ENCODE measurements around the gene EPB41. TPM values are rescaled to one million over a fixed set of nuclear protein-coding genes. Genes with fewer than 3 reads are reported as not detected.
"Not testable (repeated sequence)": the region's sequence is repeated elsewhere in the genome, so short reads cannot be mapped to it uniquely, and the experiment has no call there.

EPB41 gene
- polyA plus RNA-seq (ENCODE audit: insufficient read depth in 1 of 5, insufficient read length in 5 of 5, low replicate concordance in 1 of 5): 10 to 100 TPM; 36.5 to 53.0 (median 46.3) TPM
- long read RNA-seq, donor 1, full-length matches to known transcripts: 3 of 3 reads
- long read RNA-seq, donor 1, partial matches to known transcripts: 0 of 3 reads
- long read RNA-seq, donor 1, other reads (novel, unspliced or antisense): 0 of 3 reads
- long read RNA-seq, donor 2, full-length matches to known transcripts: 1 of 46 reads
- long read RNA-seq, donor 2, partial matches to known transcripts: 45 of 46 reads
- long read RNA-seq, donor 2, other reads (novel, unspliced or antisense): 0 of 46 reads
- long read RNA-seq, donor 3, partial matches to known transcripts: 0 of 1 reads
- long read RNA-seq, donor 3, other reads (novel, unspliced or antisense): 0 of 1 reads
- long read RNA-seq, donor 4: 0 reads
- long read RNA-seq, donor 5, full-length matches to known transcripts: 2 of 2 reads
- long read RNA-seq, donor 5, partial matches to known transcripts: 0 of 2 reads
- long read RNA-seq, donor 5, other reads (novel, unspliced or antisense): 0 of 2 reads
- long read RNA-seq, donor 6, full-length matches to known transcripts: 1 of 1 reads
- long read RNA-seq, donor 6, partial matches to known transcripts: 0 of 1 reads
- long read RNA-seq, donor 6, other reads (novel, unspliced or antisense): 0 of 1 reads
- long read RNA-seq, donor 7, full-length matches to known transcripts: 1 of 12 reads
- long read RNA-seq, donor 7, partial matches to known transcripts: 11 of 12 reads
- long read RNA-seq, donor 7, other reads (novel, unspliced or antisense): 0 of 12 reads
- long read RNA-seq, donor 8: 0 reads

GRCh38 chr1:28914228-28915030, at the start of gene EPB41:
Gene EPB41, plus strand, starts transcription at chr1:28914569. Its CDS starts 72,869 bp downstream, at chr1:28987438.
- peak; percentile 94 to 95 for DNase-seq

- DNase-seq: no peak
Observed at GRCh38 chr1:28864695-28865094, 49.7 kb upstream of the EPB41 start.

- no peak for DNase-seq
Observed at GRCh38 chr1:28865997-28866650, 48.2 kb upstream of the EPB41 start.

DNA sequence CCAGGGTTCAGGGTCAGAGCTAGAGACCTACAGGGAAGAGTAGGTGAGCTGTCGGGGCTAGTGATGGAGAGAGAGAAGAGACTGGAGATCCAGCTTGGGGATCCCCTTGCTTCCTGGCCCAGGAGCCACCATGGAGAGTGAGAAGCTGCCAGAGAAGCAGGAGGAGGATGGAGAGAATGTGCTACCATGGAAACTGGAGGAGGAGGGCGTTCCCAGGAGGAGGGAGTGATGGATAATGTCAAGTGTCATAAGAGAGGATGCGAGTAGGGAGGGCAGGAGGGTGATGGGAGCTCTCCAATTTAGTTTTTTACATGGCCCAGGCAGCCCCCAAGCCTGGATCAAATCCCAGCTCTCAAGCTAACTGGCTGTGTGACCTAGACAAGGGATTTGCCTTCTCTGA, 46.5 kb upstream of the EPB41 start:
- no peak for DNase-seq

DNA sequence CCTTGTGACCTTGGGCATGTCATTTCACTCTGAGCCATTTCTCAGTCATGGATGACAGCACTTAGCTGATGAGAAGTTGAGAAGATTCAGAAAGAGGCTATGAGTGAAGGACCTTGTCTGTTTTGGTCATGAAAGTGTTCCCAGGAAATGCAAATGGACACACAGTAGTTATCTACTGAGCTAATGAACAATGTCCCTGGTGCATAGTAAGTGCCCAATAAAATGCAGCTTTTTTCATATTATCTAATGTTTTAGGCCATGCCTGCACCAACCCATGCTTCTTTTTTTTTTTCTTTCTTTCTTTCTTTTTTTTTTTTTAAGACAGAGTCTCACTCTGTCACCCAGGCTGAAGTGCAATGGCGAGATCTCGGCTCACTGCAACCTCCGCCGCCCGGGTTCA, 44.4 kb upstream of the EPB41 start:
- DNase-seq: no peak

DNA sequence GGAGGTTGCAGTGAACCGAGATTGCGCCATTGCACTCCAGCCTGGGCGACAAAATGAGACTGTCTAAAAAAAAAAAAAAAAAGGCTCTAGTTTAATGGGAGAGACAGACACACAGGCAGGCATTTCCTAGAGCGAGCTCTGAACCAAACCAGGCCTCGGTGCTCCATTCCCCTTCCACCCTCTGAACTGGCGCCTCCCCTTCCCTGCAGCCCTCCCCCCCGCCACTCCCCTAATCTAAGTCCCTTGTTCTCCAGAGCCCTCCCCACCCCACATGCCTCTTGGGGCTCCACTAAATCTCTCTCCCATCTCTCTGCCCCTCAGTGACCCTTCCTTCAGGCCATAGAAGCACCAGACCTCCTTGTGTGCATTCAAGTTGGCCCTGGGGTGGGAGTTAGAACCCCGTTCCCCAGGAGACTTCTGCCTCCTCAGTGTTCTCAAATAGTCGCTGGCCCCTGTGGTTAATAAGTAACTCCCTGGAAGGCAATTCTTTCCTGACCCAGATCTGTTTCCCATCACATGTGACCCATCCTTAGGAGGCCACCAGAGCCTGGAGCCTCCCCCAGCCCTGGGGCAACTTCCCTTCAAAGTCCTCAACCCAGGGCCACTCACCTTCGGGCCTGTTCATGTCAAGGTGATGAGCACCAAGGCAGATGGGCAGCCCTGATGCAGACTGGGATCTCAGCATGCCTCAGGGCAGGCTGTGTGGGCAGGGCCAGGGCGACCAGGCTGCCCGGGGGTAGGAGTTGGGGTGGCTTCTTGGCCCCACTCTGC, 42.6 kb upstream of the EPB41 start:
- no peak for DNase-seq

GRCh38 chr1:28875134-28875533, 39.2 kb upstream of the EPB41 start:
- DNase-seq: not testable (repeated sequence)

DNA sequence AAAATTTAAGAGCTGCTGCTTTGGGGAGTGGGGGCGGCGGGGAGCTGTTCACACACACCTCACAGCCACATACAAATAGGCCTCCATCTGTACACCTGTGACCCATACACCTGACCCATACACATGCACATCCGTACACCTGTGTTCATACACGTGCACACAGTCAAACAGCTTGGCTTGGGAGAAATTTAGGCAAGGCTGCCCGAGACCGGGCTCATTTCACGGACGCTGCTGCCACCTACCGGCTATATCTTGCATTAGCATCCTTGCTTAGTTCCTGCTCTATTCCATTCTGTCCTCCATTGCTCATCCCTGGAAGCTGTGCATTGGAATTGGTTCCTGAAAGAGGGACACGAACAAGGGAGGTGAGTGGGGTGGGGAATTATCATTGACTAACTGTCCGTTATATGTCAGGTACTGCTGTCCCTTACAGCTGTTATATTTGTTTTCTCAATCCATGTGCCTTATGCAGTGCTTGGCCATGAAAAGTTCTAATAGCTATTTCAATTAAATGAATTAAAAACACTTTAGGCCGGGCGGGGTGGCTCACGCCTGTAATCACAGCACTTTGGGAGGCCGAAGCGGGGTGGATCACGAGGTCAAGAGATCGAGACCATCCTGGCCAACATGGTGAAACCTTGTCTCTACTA, 37.1 kb upstream of the EPB41 start:
- peak in 1 of 2 donors; percentile 74 for DNase-seq

- DNase-seq: no peak
Observed at GRCh38 chr1:28878796-28879195, 35.6 kb upstream of the EPB41 start.

GRCh38 chr1:28882009-28882628, 32.2 kb upstream of the EPB41 start:
- peak; percentile 83 to 88 for DNase-seq

GRCh38 chr1:28883242-28883616, 31.1 kb upstream of the EPB41 start:
- no peak for DNase-seq

- DNase-seq: no peak
Observed at GRCh38 chr1:28885472-28885877, 28.9 kb upstream of the EPB41 start.

DNA sequence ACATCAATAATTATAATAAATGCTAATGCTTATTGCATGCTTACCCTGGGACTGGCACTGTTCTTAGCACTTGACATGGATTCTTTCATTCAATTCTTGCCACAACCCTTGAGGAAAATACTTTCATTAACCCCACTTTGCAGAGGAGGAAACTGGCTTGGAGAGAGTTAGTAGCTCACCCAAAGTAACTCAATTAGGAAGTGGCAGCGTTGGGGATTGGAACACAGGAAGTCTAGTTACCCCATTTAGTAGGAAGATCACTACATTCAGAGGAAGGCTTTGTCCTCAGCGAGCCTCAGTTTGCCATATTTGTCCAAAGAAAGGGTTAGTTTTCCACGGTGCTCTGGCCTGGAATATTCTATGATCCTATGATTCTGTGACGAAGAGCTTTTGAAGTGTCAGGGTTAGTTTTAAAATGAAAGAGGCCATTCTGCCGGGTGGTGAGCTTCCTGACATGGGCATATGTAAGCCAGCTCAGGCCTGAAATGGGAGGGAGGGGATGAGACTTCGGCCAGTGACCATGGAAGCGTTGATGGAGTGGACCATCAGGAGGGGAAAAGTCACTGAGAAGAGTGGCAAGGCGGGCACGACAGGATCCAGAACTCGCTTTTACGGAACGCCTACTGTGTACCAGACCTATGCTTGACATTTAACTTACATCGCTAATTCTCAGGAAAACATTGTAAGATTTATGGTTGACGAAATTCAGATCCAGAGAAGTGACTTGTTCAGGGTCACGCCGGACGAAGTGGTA, 28.2 kb upstream of the EPB41 start:
- no peak for DNase-seq

- DNase-seq: peak; percentile 78
Observed at GRCh38 chr1:28886731-28887418, 27.5 kb upstream of the EPB41 start.

GRCh38 chr1:28887419-28887834, 26.9 kb upstream of the EPB41 start:
- DNase-seq: peak in 1 of 2 donors; percentile 42

GRCh38 chr1:28887835-28888682, 26.3 kb upstream of the EPB41 start:
- DNase-seq: no peak

DNA sequence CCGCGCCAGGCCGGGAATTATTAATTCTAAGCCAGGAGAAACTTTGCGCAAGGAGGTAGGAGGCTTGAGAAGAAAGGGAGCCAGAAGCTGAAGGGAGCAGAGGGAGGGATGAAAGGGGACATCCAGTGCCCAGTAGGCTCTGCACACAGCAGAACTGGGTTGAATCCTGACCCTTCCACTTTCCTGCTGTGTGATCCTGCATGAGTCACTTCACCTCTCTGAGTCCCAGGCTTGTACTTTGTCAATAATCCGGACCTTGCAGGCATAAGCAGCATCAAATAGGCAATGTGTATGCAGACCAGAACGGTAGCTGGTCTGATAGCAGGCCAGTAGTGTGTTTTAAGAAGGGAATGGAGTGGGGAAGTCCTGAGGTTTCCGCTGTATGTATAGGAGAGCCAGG, 25.5 kb upstream of the EPB41 start:
- no peak for DNase-seq
